HG03097 (cell line): ENCODE measurements around the gene CCDC124.
"Not testable (repeated sequence)": the region's sequence is repeated elsewhere in the genome, so short reads cannot be mapped to it uniquely, and the experiment has no call there.

Experiments used
- ATAC-seq: cut with Tn5 transposase; IDR thresholded peaks from one replicate; pipeline ENCODE4 v1.9.1; 2021; ENCODE audit not compliant: unreplicated experiment, low FRiP score

The CCDC124 gene

GRCh38 chr19:17977488-17977887 is 44.7 kb downstream of the CCDC124 start:
- ATAC-seq = no peak

- ATAC-seq = no peak
These were observed 48.8 kb downstream of the CCDC124 start for GRCh38 chr19:17981611-17982010.

- no peak for ATAC-seq
These were observed 49.6 kb downstream of the CCDC124 start for GRCh38 chr19:17982430-17982829.

GRCh38 chr19:17985037-17985818 is 52.4 kb downstream of the CCDC124 start:
- ATAC-seq = no peak

- ATAC-seq = not testable (repeated sequence)
These were observed 53.8 kb downstream of the CCDC124 start for GRCh38 chr19:17986569-17986968.

- no peak for ATAC-seq
These were observed 55.3 kb downstream of the CCDC124 start for GRCh38 chr19:17988161-17988560.

GRCh38 chr19:17989425-17990094 is 56.7 kb downstream of the CCDC124 start:
- no peak for ATAC-seq

GRCh38 chr19:17993076-17993813 is 60.4 kb downstream of the CCDC124 start:
- ATAC-seq = no peak
